RPMI7951 (cell line): ENCODE measurements around the gene CNTN5. TPM values are rescaled to one million over a fixed set of nuclear protein-coding genes. Genes with fewer than 3 reads are reported as not detected.

Source experiments
- DNase-seq: peaks from one replicate; pipeline ENCODE4 v3.0.0-alpha.2; 2012; ENCODE audit warnings: low read depth
- total RNA-seq: library from RNA; depleted of rRNA; stranded (reverse); fragments of >200 nt; shearing (Covaris generic); gene quantifications from 2 replicates; pipeline ENCODE4 v1.2.3, GENCODE V29; 2014

The CNTN5 gene
- total RNA-seq, 1 experiment from 2014 or later: not detected

- no peak for DNase-seq
These were observed 1296.2 kb downstream of the CNTN5 start for GRCh38 chr11:100316952-100317351.

GRCh38 chr11:100319691-100320090, 1298.9 kb downstream of the CNTN5 start:
- no peak for DNase-seq

GRCh38 chr11:100328626-100329340, 1308.0 kb downstream of the CNTN5 start:
- no peak for DNase-seq

- DNase-seq: no peak
These were observed 1308.6 kb downstream of the CNTN5 start for GRCh38 chr11:100329352-100329751.

GRCh38 chr11:100336873-100337272, 1316.1 kb downstream of the CNTN5 start:
- DNase-seq: no peak

GRCh38 chr11:100338144-100338840, 1317.5 kb downstream of the CNTN5 start:
- DNase-seq: no peak

GRCh38 chr11:100340466-100341319, 1319.9 kb downstream of the CNTN5 start:
- no peak for DNase-seq

GRCh38 chr11:100353083-100353482, 1332.3 kb downstream of the CNTN5 start:
- no peak for DNase-seq

- DNase-seq: no peak
These were observed 1334.0 kb downstream of the CNTN5 start for GRCh38 chr11:100354736-100355135.

GRCh38 chr11:100356035-100356434, 1335.3 kb downstream of the CNTN5 start:
- DNase-seq: no peak

- DNase-seq: no peak
These were observed 1338.5 kb downstream of the CNTN5 start for GRCh38 chr11:100359281-100359680.

- DNase-seq: no peak
These were observed 1347.1 kb downstream of the CNTN5 start for GRCh38 chr11:100367892-100368291.

GRCh38 chr11:100383357-100383865, 1362.7 kb downstream of the CNTN5 start:
- no peak for DNase-seq

GRCh38 chr11:100396266-100396665, 1375.5 kb downstream of the CNTN5 start:
- DNase-seq: no peak

GRCh38 chr11:100397401-100397800, 1376.7 kb downstream of the CNTN5 start:
- DNase-seq: no peak

- peak; percentile 3 for DNase-seq
These were observed 1383.1 kb downstream of the CNTN5 start for GRCh38 chr11:100403816-100404215.

GRCh38 chr11:100404907-100405306, 1384.2 kb downstream of the CNTN5 start:
- DNase-seq: no peak
